HG02885 (cell line): ENCODE measurements around the gene GNG7.
A peak's percentile ranks its signal among the peaks of the same experiment; 100 is the strongest.
"Not testable (repeated sequence)": the region's sequence is repeated elsewhere in the genome, so short reads cannot be mapped to it uniquely, and the experiment has no call there.

Experiments
- ATAC-seq: cut with Tn5 transposase; IDR thresholded peaks from one replicate; pipeline ENCODE4 v1.9.1; 2021; ENCODE audit warnings: mild to moderate bottlenecking; ENCODE audit not compliant: unreplicated experiment, poor library complexity

The GNG7 gene

GRCh38 chr19:2479556-2480194, 222.8 kb downstream of the GNG7 start:
- ATAC-seq = no peak

DNA sequence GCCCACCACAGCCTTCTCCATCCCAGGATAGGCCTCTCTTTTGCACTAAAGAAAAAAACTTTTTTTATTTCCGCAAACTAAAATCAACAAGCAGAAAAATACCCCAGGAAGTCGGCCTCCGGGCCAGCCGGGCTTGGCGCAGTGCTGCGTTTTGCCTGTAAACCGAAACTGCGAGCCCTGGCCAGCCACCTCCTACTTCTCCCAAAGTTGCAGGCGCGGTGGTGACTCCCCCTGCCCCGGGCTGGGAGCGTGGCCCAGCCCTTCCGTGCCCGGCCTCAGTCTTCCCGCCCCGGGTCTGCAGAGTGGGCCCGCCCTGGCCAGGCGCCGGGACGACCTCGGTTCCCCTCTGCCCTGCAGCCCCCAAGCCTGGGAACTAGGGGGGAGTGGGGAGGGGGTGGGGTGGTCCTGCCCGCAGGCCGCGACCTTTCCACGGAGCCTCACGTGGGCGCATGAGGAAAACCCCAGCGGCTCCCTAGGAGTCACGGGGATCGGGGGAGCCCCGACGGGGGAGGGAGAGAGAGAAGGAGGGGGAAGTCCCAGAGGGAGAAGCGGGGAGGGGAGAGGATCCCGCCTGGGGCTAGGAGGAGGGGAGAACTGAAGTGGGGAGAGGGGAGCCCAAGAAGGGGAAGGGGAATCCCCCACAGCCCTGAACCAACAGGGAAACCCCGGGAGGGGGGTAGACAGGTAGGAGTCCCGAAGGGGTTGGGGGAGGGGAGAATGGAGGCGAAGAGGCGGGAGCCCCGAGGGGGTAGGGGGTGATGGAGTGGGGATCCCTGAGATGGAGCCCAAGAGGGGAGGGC, 223.5 kb downstream of the GNG7 start:
- no peak for ATAC-seq

DNA sequence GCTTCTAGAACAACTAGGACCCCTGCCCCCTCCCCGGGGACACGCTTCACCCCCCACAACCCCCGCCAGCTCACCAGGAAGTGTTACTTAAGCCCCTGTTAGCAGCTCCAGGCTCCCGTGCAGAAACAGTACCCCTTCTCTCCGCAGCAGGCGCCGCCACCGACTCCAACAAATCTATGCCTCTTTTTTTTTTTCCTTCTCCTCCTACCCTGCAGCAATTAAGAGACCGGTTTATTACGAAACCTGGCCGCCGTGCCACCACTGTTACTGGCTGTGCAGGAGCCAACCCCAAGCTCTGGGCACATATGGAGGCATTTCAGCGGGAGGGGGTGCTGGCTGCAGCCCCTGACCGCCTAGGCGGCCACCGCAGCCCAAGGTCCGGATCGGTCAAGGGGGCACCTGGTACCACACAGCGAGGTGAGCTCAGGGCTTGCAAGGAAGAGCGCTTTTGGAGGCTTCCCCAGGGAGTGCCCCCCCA, 224.2 kb downstream of the GNG7 start:
- no peak for ATAC-seq

GRCh38 chr19:2477732-2478191, 224.7 kb downstream of the GNG7 start:
- no peak for ATAC-seq

DNA sequence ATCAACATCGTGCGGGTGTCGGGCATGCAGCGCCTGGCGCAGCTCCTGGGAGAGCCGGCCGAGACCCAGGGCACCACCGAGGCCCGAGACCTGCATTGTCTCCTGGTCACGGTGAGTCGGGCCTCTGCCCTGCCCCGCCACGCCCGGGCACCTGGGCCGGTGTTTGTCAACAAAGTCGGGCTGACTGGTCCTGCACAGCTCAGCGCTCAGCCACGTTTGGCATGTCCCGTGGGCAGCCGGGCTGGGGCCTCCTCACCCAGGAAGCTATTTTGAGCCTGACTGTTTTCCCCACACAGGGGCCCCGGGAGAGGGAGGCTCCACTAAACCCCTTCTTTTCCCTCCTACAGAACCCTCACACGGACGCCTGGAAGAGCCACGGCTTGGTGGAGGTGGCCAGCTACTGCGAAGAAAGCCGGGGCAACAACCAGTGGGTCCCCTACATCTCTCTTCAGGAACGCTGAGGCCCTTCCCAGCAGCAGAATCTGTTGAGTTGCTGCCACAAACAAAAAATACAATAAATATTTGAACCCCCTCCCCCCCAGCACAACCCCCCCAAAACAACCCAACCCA, 225.3 kb downstream of the GNG7 start:
- no peak for ATAC-seq

DNA sequence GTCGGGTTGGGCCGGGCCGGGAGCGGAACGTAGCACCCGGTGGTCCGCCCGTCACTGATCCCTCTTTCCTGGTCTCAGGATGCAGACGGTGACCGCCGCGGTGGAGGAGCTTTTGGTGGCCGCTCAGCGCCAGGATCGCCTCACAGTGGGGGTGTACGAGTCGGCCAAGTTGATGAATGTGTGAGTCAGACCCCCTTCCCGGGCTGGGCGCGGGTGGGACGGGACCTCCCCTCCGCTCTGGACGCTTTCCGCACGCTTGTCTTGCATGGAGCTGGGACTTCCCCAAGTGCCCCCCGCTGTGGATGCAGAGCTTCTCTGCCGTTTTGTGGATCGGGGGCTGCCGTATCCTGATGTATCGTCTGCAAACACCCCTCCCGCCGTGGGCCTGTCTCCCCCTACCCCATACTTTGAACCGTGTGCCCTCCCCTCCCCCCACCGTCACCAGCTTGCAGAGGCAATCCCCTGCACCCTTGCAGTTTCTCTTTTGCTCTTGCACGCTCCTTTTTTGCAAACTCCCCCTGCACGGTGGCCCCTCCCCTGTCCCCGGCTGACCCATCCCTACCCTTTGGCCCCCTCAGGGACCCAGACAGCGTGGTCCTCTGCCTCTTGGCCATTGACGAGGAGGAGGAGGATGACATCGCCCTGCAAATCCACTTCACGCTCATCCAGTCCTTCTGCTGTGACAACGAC, 225.9 kb downstream of the GNG7 start:
- peak; percentile 2 for ATAC-seq

DNA sequence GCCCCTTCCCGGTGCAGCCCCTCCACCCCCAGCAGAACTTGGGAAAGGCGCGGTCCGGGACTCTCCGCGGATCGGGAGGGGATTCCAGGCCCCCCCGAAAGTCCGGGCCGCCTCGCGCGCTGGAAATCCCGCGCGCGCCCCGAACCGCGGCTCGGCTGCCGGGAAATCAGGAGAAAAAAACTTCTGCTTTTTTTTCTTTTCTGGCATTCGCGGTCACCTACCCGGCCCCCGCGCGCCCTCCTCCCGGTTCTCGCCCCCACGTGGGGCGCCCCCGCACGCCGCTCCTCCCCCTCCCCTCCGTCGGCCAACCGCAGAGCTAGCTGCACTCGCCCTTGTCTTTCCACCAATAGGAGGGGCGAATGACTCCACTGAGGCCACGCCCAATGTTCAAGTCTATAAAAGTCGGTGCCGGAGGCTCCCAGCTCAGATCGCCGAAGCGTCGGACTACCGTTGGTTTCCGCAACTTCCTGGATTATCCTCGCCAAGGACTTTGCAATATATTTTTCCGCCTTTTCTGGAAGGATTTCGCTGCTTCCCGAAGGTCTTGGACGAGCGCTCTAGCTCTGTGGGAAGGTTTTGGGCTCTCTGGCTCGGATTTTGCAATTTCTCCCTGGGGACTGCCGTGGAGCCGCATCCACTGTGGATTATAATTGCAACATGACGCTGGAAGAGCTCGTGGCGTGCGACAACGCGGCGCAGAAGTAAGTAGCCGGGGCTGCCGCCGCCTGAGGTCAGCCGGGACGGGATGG, 226.6 kb downstream of the GNG7 start, which contains the start of gene GADD45B:
Gene GADD45B (plus strand): TSS at position 426 of the 749 bp plus-strand sequence. CDS start 232 bp downstream, at position 658.
- ATAC-seq = peak; percentile 57

DNA sequence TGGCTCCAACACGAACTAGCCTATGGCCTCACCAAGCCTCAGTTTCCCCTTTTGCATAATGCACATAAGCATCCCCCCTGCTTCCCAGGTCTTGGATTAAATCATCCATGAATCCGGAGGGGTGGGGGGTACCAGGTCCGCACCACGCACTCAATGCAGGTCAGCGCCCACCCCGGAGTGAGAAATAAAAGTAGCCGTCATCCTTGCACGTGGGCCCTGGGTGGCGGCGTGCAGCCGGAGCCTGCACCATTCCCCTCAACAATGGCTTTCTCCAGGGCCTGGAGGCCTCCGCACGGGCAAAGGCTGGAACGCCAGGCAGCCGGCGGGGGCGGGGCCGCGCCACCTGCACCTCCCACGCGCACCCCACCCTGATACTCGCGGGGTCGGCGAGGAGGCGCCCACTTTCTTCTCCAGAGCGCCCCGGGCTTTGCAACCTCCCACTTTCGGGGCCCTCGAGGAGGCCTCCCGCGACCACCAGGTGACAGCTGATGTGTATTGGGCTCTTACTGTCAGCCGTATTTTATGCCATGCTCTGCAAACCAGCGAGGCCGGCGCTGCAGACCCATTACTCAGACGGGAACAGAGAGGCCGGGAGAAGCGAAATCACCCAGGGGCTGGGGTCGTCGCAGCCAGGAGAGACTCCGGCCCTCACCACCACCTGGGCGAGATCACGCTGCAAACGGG, 227.3 kb downstream of the GNG7 start:
- peak; percentile 5 for ATAC-seq

DNA sequence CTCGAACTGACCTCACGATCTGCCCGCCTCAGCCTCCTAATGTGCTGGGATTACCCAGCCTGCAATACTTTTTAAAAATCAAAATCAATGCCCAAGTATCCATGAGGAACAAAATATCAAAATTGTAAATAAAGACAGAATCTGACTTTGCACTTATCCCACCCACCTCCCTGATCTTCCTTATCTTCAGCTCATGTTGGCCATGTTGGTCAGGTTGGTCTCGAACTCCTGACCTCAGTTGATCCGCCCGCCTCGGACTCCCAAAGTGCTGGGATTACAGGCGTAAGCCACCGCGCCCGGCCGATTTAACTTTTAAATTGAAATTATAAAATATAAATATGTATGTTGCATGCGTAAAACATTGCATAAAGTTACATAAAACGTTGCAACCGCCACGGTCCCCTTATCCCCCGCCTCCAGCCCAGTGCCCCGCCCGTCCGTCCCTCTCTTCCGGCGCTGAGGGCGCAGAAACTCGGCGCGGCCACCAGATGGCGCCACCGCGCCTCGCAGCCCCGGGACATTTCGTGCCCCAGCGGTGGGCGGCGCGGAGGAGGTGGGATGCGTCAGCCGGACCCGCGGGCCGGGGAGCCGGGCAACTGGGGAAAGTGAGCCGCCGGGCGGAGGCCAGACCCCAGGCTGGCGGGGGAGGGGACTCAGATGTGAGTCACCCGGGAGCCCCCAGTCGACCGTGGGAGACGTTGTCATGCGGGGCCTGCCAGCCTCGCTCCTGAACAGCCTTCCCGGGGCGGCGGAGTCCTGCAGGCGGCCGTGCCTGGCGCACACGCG, 228.1 kb downstream of the GNG7 start:
- peak; percentile 46 for ATAC-seq

DNA sequence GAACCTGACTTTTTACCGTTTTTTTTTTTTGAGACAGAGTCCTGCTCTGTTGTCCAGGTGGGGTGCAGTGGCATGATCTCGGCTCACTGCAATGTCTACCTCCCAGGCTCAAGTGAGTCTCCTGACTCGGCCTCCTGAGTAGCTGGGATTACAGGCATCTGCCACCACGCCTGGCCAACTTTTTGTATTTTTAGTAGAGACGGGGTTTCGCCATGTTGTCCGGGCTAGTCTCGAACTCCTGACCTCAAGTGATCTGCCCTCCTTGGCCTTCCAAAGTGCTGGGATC, 232.6 kb downstream of the GNG7 start:
- ATAC-seq = not testable (repeated sequence)

DNA sequence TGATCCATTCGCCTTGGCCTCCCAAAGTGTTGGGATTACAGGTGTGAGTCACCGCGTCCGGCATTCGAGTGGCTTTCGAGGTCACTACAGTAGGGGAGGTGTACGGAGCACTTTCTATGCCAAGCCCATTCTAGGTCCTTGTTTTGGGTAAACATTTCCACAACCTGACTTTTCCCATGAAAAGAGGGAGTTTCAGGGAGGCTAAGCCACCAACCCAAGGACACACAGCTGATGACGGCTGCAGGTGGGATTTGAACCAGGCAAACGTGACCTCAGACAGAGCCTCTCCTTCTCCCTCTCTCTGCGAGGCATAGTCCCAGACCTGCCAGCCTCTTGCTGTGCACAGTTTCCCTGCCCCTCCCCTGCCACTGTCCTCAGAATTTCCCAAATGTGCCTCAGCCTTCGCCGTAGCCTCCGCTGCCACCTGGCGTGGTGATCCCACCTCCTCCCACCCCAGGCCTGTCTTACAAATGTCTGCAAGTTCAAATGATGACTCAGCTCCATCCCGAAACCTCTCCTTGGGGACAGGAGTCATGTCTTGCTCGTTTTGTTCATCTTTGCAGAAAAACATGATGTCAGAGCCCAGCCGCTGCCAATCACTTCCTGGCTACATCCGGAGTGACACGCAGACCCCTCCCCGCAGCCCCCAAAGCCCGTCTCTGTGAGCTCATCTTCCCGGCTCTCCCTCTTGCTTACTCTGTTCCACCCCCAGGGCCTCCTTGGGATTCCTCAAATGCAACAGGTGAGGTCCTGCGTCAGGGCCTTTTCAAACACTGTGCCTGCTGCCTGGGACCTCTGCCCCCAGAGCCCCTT, 233.2 kb downstream of the GNG7 start:
- ATAC-seq = no peak

DNA sequence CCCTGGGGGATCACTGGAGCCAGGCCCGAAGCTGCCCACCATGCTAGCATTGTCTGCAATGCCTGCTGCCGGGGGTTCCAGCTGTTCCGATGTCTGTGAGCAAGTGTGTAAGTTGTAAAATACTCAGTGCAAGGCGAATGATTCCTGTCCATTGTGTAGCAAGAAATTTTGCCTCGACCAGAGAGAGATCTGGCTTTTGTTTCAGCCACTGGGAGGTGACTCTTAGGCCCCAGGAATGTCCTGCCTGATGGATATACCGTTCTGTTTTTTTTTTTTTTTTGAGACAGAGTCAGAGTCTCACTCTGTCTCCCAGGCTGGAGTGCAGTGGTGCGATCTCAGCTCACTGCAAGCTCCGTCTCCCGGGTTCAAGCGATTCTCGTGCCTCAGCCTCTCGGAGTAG, 233.9 kb downstream of the GNG7 start:
- ATAC-seq = no peak

DNA sequence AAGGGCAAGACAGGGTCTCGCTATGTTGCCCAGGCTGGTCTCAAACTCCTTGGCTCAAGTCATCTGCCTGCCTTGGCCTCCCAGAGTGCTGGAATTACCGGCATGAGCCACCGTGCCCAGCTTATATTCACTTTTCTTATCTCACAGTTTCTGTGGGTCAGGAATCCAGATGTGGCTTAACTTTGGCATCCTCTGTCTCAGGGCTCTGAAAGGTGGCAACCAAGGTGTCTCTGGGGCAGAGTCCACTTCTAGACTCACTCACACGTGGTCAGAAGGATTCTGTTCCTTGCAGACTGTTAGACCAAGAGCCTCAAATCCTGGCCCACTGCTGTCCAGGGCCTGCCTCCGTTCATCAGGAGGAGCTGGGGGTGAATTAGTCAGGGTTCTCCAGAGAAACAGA, 238.1 kb downstream of the GNG7 start:
- ATAC-seq = no peak

GRCh38 chr19:2463694-2464093, 238.8 kb downstream of the GNG7 start:
- not testable (repeated sequence) for ATAC-seq

- no peak for ATAC-seq
Observed at GRCh38 chr19:2462635-2463421, 239.7 kb downstream of the GNG7 start.

DNA sequence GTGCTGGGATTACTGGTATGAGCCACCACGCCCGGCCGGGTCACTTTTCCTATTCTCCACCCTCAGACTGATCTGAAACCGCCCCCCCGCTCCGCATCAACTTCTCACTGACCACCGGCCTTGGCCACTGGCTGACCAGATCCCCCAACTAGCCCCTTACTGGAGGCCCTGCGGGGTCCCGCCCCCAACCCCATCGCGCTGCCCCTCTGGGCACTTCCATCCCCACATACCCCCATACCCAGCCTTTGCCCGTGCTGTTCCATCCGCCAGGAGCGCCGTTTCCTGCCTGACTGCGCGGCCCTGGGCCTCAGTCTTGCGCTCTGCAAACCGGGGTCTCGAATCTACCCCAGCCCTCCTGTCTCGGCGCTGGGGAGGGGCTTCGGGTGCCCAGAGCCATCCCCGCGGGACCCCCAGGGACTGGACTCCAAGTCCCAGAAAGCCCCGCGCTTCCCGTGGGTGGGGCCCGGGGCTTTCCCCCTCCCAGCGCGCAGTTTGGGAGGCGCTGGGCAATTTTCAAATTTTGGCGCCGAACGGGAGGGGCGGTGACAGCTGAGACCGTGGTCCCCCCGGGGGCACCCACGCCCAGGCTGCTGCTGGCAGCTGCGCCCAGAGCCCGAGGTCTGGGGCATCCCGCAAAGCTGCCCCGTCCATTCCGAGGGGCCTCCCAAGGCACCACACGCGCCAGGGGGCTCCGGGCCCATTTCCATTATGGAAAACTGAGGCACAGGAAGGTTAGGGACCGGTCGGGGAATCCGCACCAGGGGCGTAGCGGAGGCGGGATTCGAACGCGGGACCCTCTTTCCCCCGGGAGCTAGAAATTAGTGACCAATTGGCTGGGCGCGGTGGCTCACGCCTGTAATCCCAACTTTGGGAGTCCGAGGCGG, 240.5 kb downstream of the GNG7 start:
- peak; percentile 44 for ATAC-seq
